Stimulated activated CD8-positive, alpha-beta memory T cell treated with anti-CD3 and anti-CD28 coated beads, Interleukin-4, amount 100 ng/mL, for 1 hour (primary cell): ENCODE results near the gene SLC39A12.
"Not testable (repeated sequence)": the region's sequence is repeated elsewhere in the genome, so short reads cannot be mapped to it uniquely, and the experiment has no call there.

Experiments used
- DNase-seq, 2 donors: peaks; one replicate each; pipeline ENCODE4 v3.0.0-alpha.2; 2020; ENCODE audit warnings: low read depth in 2 of 2, low spot score in 1 of 2

Gene SLC39A12

GRCh38 chr10:17951868-17952371 lies at the start of gene SLC39A12:
TSS of gene SLC39A12 (plus strand) at chr10:17951918. CDS start at chr10:17953277, 1,359 bp downstream.
- no peak for DNase-seq

GRCh38 chr10:17904564-17904963 lies 47.2 kb upstream of the SLC39A12 start:
- DNase-seq: no peak

DNA sequence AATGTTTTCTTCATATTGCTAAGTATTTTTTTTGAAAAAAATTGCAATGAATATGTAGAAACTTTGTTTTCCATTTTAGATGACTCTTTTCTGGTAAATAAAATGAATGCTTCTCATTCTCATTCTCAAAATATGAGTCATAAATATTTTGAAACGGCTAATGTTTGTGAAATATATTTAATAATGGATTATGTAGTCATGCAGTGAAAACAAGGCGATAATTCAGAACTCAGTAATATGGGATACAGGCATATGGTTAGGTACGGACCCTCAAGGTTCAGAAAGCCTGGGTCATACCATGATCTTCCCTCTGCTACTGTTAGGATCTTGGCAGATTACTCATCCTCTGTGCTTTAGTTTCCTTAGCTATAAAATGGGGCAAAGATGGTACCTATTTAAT lies 46.2 kb upstream of the SLC39A12 start:
- no peak for DNase-seq

DNA sequence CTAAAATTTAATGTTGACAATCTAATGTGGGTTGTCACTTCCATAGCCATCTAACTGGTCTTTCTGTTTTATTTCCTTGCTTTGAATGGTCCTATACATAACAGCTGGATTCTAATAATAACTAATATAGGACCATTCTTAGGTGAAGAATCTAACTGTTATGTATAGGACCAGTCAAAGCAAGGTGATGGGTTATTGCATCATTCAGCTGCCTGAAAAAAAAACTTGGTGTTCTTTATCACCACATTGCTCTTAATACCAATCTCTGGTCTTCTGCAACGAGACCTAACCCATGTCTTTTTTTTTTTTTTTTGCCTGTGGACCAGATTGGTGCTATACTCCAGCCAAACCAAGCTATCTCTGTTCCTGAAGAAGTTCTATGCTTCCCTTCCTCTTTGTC lies 45.7 kb upstream of the SLC39A12 start:
- no peak for DNase-seq

DNA sequence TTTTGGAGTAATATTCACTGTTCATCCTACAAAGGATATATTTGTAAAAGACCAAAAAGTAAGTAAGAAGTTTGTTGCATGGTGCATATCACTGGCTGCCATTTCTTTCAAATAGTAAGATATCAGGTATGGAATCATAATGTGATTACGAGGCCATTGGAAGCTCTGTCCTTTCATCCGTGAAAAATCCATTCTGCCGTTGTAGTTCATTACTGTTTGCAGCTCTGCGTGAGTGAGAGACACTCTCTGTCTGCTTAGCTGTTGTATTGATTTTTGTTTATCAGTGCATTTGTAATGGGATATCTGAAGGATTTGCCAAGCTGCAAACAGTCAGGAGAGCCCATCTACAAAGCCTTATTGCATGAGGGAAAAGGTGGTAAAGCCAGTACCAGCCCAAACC lies 44.1 kb upstream of the SLC39A12 start:
- no peak for DNase-seq

- no peak for DNase-seq
These were observed 41.5 kb upstream of the SLC39A12 start for GRCh38 chr10:17910125-17910789.

GRCh38 chr10:17912754-17913153 lies 39.0 kb upstream of the SLC39A12 start:
- DNase-seq: no peak

DNA sequence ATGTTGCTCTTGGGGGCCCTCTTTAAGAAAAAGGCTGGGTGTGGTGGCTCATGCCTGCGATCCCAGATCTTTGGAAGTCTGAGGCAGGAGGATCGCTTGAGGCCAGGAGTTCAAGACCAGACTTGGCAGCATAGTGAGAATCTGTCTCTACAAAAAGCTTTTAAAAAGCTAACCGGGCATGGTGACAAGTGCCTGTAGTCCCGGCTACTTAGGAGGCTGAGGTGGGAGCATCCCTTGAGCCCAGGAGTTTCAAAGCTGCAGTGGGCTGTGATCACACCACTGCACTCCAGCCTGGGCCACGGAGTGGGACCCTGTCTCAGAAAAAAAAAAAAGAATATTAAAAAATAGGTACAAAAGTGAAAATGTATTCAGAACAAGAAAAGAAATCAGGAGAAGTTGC lies 38.1 kb upstream of the SLC39A12 start:
- DNase-seq: no peak

DNA sequence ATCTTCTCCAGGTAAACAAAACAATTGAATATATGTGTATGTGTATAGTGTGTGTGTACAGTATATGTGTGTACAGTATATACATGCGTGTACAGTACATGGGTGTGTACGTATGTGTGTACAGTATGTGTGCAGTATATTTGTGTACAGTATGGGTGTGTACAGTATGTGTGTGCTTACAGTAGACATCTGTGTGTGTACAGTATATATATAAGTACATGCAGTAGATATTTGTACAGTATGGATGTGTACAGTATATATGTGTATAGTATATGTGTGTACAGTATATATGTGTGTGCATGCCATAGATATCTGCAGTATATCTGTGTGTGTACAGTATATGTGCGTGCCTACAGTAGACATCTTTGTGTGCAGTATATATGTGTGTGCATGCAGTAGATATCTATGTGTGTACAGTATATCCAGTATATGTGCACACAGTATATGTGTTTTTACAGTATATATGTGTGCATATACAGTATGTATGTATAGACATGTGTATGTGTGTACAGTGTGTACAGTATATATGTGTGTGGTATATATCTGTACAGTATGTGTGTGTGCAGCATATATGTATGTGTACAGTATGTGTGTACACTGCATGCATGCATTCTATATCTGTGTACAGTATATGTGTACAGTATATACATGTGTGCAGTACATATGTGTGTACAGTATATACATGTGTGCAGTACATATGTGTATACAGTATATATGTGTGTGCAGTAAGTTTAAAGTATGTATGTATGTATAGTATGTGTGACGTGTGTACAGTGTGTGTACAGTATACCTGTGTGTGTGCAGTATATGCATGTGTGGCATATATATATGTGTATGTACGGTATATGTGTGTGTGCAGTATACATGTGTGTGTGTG lies 37.3 kb upstream of the SLC39A12 start:
- no peak for DNase-seq

- no peak for DNase-seq
These were observed 36.5 kb upstream of the SLC39A12 start for GRCh38 chr10:17915181-17915580.

- no peak for DNase-seq
These were observed 33.4 kb upstream of the SLC39A12 start for GRCh38 chr10:17918187-17918903.

DNA sequence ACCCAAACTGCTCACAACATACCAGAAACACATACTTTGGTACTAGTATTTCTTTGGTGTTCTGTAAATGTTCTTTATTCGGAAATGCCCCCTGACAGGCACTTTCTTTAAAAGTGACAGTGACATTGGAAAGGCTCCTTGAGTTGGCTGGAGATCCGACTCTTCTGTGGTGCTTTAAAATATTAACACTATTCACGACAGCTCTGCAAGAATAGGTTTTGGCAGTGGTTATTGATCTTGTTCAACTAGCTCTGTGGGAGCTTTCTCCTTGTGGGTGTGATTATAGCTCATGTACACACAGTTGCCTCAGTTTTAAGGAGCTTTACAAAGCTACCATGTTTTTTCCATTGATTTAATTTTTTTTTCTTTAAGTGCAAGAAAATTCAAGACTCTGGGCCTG lies 30.3 kb upstream of the SLC39A12 start:
- no peak for DNase-seq

GRCh38 chr10:17923728-17924127 lies 28.0 kb upstream of the SLC39A12 start:
- DNase-seq: no peak

DNA sequence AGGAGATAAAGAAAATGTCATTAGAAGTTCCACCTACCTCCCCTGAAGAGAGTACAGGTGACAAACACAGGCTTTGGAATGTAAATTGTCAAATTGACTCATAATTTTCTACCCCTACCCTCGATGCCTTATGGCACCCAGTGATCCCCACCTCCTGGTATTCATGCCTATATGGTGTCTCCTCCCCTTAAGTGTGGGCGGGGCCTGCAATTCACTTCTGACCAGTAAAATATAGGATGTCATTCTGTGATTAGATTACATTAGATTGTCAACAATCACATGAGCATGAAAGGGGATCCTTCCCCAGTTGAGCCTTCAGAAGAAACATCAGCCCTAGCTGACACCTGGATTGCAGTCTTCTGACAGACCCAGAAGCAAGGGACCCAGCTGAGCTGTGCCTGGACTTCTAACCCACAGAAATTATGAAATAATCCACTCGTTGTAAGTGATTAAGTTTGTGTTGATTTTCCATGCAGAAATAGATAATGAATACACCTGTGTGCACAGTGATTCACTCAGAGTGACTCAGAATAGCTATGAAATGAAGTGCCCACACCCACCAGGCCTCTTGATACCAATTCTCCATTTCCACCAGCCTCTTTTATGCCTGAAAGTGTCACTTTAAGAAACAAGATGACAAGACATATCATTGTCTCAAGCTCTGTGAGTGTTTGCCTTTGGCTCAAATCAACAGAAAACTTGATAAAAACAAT lies 8.5 kb upstream of the SLC39A12 start:
- no peak for DNase-seq

DNA sequence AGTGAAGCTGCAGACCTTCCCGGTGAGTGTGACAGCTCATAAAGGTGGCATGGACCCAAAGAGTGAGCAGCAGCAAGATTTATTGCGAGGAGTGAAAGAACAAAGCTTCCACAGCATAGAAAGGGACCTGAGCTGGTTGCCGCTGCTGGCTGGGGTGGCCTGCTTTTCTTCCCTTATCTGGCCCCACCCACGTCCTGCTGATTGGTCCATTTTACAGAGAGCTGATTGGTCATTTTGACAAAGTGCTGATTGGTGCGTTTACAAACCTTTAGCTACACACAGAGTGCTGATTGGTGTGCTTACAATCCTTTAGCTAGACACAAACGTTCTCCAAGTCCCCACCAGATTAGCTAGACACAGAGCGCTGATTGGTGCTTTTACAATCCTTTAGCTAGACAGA lies 1.4 kb upstream of the SLC39A12 start:
- not testable (repeated sequence) for DNase-seq

DNA sequence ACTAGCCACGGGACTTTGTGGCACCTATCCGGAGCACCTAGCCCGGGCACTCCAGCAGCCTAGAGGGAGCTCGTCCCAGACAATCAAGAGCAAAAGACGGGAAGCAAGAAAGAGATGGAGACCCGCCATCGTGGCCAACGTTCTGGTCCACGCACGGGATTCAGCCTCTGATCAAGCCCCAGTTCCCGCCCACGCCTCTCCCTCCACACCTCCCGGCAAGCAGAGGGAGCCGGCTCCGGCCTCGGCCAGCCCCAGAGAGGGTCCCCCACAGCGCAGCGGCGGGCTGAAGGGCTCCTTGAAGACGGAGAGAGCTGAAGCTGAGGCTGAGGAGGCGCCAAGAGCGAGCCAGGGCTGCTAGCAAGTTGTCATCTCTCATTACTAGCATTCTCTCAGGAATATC lies 992 bp upstream of the SLC39A12 start:
- no peak for DNase-seq

DNA sequence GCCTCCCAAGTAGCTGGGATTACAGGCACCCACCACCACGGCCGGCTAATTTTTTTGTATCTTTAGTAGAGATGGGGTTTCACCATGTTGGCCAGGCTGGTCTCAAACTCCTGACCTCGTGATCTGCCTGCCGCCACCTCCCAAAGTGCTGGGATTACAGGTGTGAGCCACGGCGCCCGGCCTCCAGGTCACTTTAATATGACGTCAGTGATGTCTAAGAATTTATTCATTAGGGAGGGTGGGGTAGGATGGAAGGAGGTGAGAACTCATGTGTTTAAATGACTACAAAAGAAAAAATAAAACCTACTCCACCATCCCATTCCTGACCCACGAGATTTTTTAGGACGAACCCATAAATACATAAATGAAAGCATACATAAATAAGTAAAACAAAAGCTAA lies 2.7 kb downstream of the SLC39A12 start:
- DNase-seq: not testable (repeated sequence)

GRCh38 chr10:17954861-17955260 lies 3.1 kb downstream of the SLC39A12 start:
- DNase-seq: no peak

DNA sequence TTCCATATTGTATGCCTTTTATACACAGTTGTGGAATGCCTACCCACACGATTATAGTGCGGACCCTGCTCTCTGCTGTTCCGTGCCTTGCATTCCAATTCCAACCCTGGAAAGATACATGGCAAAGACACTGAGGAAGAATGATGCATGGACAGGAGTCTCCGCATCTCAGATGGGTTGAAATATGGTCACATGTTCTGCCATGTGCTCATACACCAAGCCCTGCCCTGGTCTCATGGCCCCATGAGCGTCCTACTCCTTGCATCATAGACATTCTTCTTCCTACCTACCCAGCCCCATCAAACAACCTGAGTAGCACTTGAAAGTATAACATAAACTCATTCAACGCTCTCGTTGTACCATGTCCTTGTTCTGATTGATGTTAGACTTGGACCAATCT lies 6.3 kb downstream of the SLC39A12 start:
- no peak for DNase-seq

GRCh38 chr10:17959870-17960269 lies 8.2 kb downstream of the SLC39A12 start:
- DNase-seq: no peak
